Measurements from ENCODE around the gene ESYT2. TPM values are rescaled to one million over a fixed set of nuclear protein-coding genes. Genes with fewer than 3 reads are reported as not detected.

ESYT2 gene
- total and polyA plus RNA-seq, 9 of the 15 experiments (the other 6 are each of a cell fraction or from before 2014, with no cell fraction given), result 5.8 to 86.9 (median 64.7) TPM

GRCh38 chr7:158779061-158780000, 50.0 kb downstream of the ESYT2 start:
- Histone ChIP-seq H3K9me3 (replicated peaks; ENCODE audit: control insufficient read depth, insufficient read depth, low read depth, low read length) (peaks cover 17% of the 10 kb centered on the region), H3K4me2 (ENCODE audit: insufficient read depth, low read length) (no peak overlapping the region), H3K9ac (ENCODE audit: insufficient read depth in 1 of 2, low read depth in 2 of 2, low read length in 2 of 2) (peak overlapping the region in 1 of 2 experiments; percentile 49; a peak in 1 of 4 replicates), H3K9me1 (ENCODE audit: control insufficient read depth, insufficient read depth, low read length) (no peaks in the 10 kb centered on the region), H3K4me3 (no peak overlapping the region), H3K4me1 (replicated peaks in 1 of 2; ENCODE audit: control insufficient read depth in 2 of 2, insufficient read depth in 2 of 2, low read length in 2 of 2) (peaks cover 0 to 11% of the 10 kb centered on the region in 2 experiments; a peak in 4 of 5 replicates), H3K79me2 (ENCODE audit: control insufficient read depth, insufficient read depth, low read length) (peaks cover 25% of the 10 kb centered on the region; the same call in 2 of the 3 replicates), H3K36me3 (ENCODE audit: control insufficient read depth, insufficient read depth, low read length) (peaks cover 86% of the 10 kb centered on the region), H2AFZ (ENCODE audit: low read depth, low read length) (no peak overlapping the region), H4K20me1 (replicated peaks; ENCODE audit: control insufficient read depth, insufficient read depth, low read length) (no peaks in the 10 kb centered on the region), H3K27ac (ENCODE audit: extremely low read depth, low read depth, low read length) (no peak overlapping the region), H3K27me3 (ENCODE audit: control insufficient read depth in 2 of 2, insufficient read depth in 2 of 2, low read length in 2 of 2) (no peaks in the 10 kb centered on the region; a peak in 1 of 5 replicates)
- FAIRE-seq (no peak), DNase-seq (ENCODE audit: extremely low read depth in 1 of 4, low spot score in 3 of 4) (no peak), ATAC-seq (no peak)
- WGBS (ENCODE audit: insufficient coverage, low coverage, missing lambda C conversion rate), result 62% methylated on average over 6 of the region's 6 CpGs
- in situ Hi-C loops (cut with MboI) (no loop called here), intact Hi-C loops (cut with micrococcal nuclease) (no loop called here)
- no TSS peak for BruUV-seq (replicated peaks)
- CTCF ChIA-PET (ENCODE audit: low intra/inter-chr PET ratio), result no interaction called here
- peak; percentile 59 for TF ChIP-seq HMBOX1 (IDR thresholded peaks at IDR 0.05)
- TF ChIP-seq CC2D1A (IDR thresholded peaks at IDR 0.05), result no peak
- no peak for TF ChIP-seq MIER1 (IDR thresholded peaks at IDR 0.05; ENCODE audit: low read depth)
- peak; percentile 56; the same call in 1 of the 2 replicates for TF ChIP-seq MEF2D (tag; conservative IDR thresholded peaks at IDR 0.05; ENCODE audit: low read depth)
- peak; percentile 88 for TF ChIP-seq ZNF121 (CRISPR knock-in tag; conservative IDR thresholded peaks at IDR 0.05)
- TF ChIP-seq ARID1B (IDR thresholded peaks at IDR 0.05), result no peak
- peak; percentile 61; the same call in 1 of the 2 replicates for TF ChIP-seq ZNF3 (CRISPR knock-in tag; IDR thresholded peaks at IDR 0.05)
- TF ChIP-seq HMG20B (CRISPR knock-in tag; IDR thresholded peaks at IDR 0.05), result no peak
- TF ChIP-seq ESRRA (IDR thresholded peaks at IDR 0.05; ENCODE audit: borderline replicate concordance, low read depth), result peak; percentile 53; the same call in 1 of the 2 replicates
- POLR2A ChIA-PET, result interaction anchor here (0.5 to 1.6 kb wide), 2 partner anchors 17 to 123 kb away, joined by 3 to 4 read pairs; no protein-coding TSS in a partner anchor

Measured in K562 (cell line).